Skeletal muscle satellite cell (primary cell): ENCODE data around the gene GKN1.
"Not testable (repeated sequence)": the region's sequence is repeated elsewhere in the genome, so short reads cannot be mapped to it uniquely, and the experiment has no call there.

Source experiments
- H3K27me3 ChIP-seq: 2 replicates; pipeline ENCODE4 v1.7.0; 2013; ENCODE audit warnings: low read length; ENCODE audit not compliant: control insufficient read depth, insufficient read depth
- H3K36me3 ChIP-seq: 2 replicates; pipeline ENCODE4 v1.7.0; 2013; ENCODE audit warnings: mild to moderate bottlenecking, control low read depth, low read length; ENCODE audit not compliant: insufficient read depth
- H3K4me1 ChIP-seq: 2 replicates; pipeline ENCODE4 v1.7.0; 2013; ENCODE audit warnings: low read length; ENCODE audit not compliant: control insufficient read depth, insufficient read depth
- H3K4me2 ChIP-seq: 2 replicates; pipeline ENCODE4 v1.7.0; 2013; ENCODE audit warnings: mild to moderate bottlenecking, low read length
- H3K4me3 ChIP-seq: 2 replicates; pipeline ENCODE4 v1.7.0; 2013; ENCODE audit warnings: low read length
- H3K9ac ChIP-seq: 2 replicates; pipeline ENCODE4 v1.7.0; 2013; ENCODE audit warnings: mild to moderate bottlenecking, low read depth, low read length, moderate library complexity
- H3K9me3 ChIP-seq: replicated peaks from 2 replicates; pipeline ENCODE4 v1.7.0; 2013; ENCODE audit warnings: mild to moderate bottlenecking, control low read depth, low read length

GKN1 gene

GRCh38 chr2:68938938-68939337 is 35.5 kb upstream of the GKN1 start:
- Histone ChIP-seq H3K9me3 (no peaks in the 10 kb centered on the region), H3K4me1 (peaks cover 22% of the 10 kb centered on the region), H3K27me3 (no peaks in the 10 kb centered on the region), H3K36me3 (no peaks in the 10 kb centered on the region), H3K4me3 (no peak overlapping the region), H3K9ac (no peak overlapping the region), H3K4me2 (no peak overlapping the region)

GRCh38 chr2:68939962-68940361 is 34.5 kb upstream of the GKN1 start:
- Histone ChIP-seq H3K9ac (no peak overlapping the region), H3K4me1 (peaks cover 23% of the 10 kb centered on the region)

GRCh38 chr2:68940369-68940768 is 34.1 kb upstream of the GKN1 start:
- Histone ChIP-seq H3K36me3 (no peaks in the 10 kb centered on the region), H3K9ac (no peak overlapping the region), H3K4me1 (peaks cover 23% of the 10 kb centered on the region), H3K4me2 (no peak overlapping the region), H3K27me3 (no peaks in the 10 kb centered on the region), H3K4me3 (no peak overlapping the region), H3K9me3 (no peaks in the 10 kb centered on the region)

More at GRCh38 chr2:68939962-68940361, 34.5 kb upstream of the GKN1 start:
- H3K4me3 ChIP-seq, result no peak overlapping the region
- no peaks in the 10 kb centered on the region for H3K36me3 ChIP-seq
- no peak overlapping the region for H3K4me2 ChIP-seq
- no peaks in the 10 kb centered on the region for H3K27me3 ChIP-seq
- H3K9me3 ChIP-seq, result no peaks in the 10 kb centered on the region

- Histone ChIP-seq H3K36me3 (no peaks in the 10 kb centered on the region), H3K9ac (no peak overlapping the region), H3K27me3 (no peaks in the 10 kb centered on the region), H3K9me3 (no peaks in the 10 kb centered on the region), H3K4me3 (no peak overlapping the region), H3K4me2 (no peak overlapping the region), H3K4me1 (peaks cover 5% of the 10 kb centered on the region)
Measured at GRCh38 chr2:68942827-68943226, 31.6 kb upstream of the GKN1 start.

- Histone ChIP-seq H3K4me1 (peaks cover 5% of the 10 kb centered on the region), H3K36me3 (no peaks in the 10 kb centered on the region), H3K9me3 (no peaks in the 10 kb centered on the region), H3K4me3 (no peak overlapping the region), H3K9ac (peak overlapping the region; percentile 39), H3K4me2 (peak overlapping the region; percentile 21), H3K27me3 (no peaks in the 10 kb centered on the region)
Measured at GRCh38 chr2:68943581-68944568, 30.6 kb upstream of the GKN1 start.

- no peak overlapping the region for H3K4me2 ChIP-seq
- no peak overlapping the region for H3K4me3 ChIP-seq
- H3K4me1 ChIP-seq, result peaks cover 5% of the 10 kb centered on the region
- no peaks in the 10 kb centered on the region for H3K27me3 ChIP-seq
- no peaks in the 10 kb centered on the region for H3K9me3 ChIP-seq
- no peak overlapping the region for H3K9ac ChIP-seq
- H3K36me3 ChIP-seq, result no peaks in the 10 kb centered on the region
Measured at GRCh38 chr2:68946117-68946516, 28.3 kb upstream of the GKN1 start.

GRCh38 chr2:68948710-68949109 is 25.7 kb upstream of the GKN1 start:
- Histone ChIP-seq H3K4me2 (no peak overlapping the region), H3K36me3 (no peaks in the 10 kb centered on the region), H3K4me1 (peaks cover 3% of the 10 kb centered on the region), H3K27me3 (no peaks in the 10 kb centered on the region), H3K9ac (no peak overlapping the region), H3K4me3 (no peak overlapping the region), H3K9me3 (no peaks in the 10 kb centered on the region)

- H3K4me2 ChIP-seq, result no peak overlapping the region
- no peaks in the 10 kb centered on the region for H3K4me1 ChIP-seq
- no peaks in the 10 kb centered on the region for H3K9me3 ChIP-seq
- no peaks in the 10 kb centered on the region for H3K27me3 ChIP-seq
- H3K4me3 ChIP-seq, result no peak overlapping the region
- no peaks in the 10 kb centered on the region for H3K36me3 ChIP-seq
- H3K9ac ChIP-seq, result no peak overlapping the region
Measured at GRCh38 chr2:68951899-68952298, 22.5 kb upstream of the GKN1 start.

GRCh38 chr2:68952887-68953521 is 21.4 kb upstream of the GKN1 start, which contains the start of gene GKN2:
GKN2 (minus strand) TSS chr2:68952893; CDS start chr2:68952861, 32 bp downstream.
- Histone ChIP-seq H3K27me3 (no peaks in the 10 kb centered on the region), H3K9ac (no peak within 1 kb of the TSS), H3K4me3 (no peak within 1 kb of the TSS), H3K4me1 (no peaks in the 10 kb centered on the region), H3K9me3 (no peaks in the 10 kb centered on the region), H3K4me2 (no peak within 1 kb of the TSS), H3K36me3 (no peaks in the 10 kb centered on the region)

GRCh38 chr2:68955432-68955831 is 19.0 kb upstream of the GKN1 start:
- H3K9ac ChIP-seq, H3K4me3 ChIP-seq, H3K4me2 ChIP-seq, H3K4me1 ChIP-seq, H3K9me3 ChIP-seq, H3K36me3 ChIP-seq, H3K27me3 ChIP-seq: not testable (repeated sequence)

- Histone ChIP-seq H3K27me3 (no peaks in the 10 kb centered on the region), H3K4me1 (no peaks in the 10 kb centered on the region), H3K4me2 (no peak overlapping the region), H3K9ac (no peak overlapping the region), H3K9me3 (no peaks in the 10 kb centered on the region), H3K4me3 (no peak overlapping the region), H3K36me3 (no peaks in the 10 kb centered on the region)
Measured at GRCh38 chr2:68959001-68959400, 15.4 kb upstream of the GKN1 start.
